GM20000 (cell line): Measurements from ENCODE around the gene VEPH1.

Experiments
- DNase-seq: peaks from one replicate; pipeline ENCODE4 v3.0.0; 2012; ENCODE audit warnings: low spot score
- TF ChIP-seq, protein P1 (sequence below): IDR thresholded peaks from 2 replicates; pipeline ENCODE4 v1.5.1; 2012; ENCODE audit warnings: mild to moderate bottlenecking, control low read depth; ENCODE audit errors: extremely low read depth, missing control alignments

The VEPH1 gene

DNA sequence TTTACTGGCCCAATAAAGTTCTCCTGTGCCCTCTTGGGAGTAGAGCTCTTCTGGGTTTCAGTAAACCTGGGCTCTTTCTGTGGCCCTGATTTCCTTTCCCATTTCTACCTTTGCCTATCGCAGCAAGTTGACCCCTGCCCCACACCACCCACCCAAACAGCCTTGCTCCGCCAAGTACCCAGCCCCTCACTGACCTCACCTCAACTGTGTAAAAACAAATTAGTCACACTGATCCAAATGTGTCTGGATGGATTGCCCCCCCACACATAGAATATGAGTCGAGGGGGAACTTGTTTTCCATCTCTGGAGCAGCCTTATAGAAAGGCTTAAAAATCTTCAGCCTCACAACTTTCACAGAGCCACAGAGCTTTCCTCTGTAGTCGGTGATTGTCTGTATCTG lies 28.6 kb upstream of the VEPH1 start:
- DNase-seq = no peak
- TF ChIP-seq, protein P1, sequence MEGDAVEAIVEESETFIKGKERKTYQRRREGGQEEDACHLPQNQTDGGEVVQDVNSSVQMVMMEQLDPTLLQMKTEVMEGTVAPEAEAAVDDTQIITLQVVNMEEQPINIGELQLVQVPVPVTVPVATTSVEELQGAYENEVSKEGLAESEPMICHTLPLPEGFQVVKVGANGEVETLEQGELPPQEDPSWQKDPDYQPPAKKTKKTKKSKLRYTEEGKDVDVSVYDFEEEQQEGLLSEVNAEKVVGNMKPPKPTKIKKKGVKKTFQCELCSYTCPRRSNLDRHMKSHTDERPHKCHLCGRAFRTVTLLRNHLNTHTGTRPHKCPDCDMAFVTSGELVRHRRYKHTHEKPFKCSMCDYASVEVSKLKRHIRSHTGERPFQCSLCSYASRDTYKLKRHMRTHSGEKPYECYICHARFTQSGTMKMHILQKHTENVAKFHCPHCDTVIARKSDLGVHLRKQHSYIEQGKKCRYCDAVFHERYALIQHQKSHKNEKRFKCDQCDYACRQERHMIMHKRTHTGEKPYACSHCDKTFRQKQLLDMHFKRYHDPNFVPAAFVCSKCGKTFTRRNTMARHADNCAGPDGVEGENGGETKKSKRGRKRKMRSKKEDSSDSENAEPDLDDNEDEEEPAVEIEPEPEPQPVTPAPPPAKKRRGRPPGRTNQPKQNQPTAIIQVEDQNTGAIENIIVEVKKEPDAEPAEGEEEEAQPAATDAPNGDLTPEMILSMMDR = no peak

DNA sequence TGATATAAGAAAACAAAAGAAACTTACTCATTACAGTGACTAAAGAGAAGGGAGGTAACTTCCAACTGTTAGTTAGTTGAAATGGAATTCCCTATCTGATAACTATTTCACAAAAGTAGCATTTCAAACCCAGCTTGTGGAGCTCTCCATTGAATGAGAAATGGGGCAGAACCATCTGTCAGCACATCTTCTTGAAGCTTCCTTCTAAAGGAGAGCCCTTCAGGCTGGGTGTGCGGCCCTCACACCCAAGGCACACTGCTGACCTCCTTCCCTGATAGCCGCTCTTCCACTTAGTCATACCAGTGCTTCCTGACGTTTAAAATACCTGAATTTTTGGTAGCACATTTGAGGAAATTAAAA lies 28.1 kb upstream of the VEPH1 start:
- DNase-seq = no peak
- TF ChIP-seq, protein P1 = no peak

DNA sequence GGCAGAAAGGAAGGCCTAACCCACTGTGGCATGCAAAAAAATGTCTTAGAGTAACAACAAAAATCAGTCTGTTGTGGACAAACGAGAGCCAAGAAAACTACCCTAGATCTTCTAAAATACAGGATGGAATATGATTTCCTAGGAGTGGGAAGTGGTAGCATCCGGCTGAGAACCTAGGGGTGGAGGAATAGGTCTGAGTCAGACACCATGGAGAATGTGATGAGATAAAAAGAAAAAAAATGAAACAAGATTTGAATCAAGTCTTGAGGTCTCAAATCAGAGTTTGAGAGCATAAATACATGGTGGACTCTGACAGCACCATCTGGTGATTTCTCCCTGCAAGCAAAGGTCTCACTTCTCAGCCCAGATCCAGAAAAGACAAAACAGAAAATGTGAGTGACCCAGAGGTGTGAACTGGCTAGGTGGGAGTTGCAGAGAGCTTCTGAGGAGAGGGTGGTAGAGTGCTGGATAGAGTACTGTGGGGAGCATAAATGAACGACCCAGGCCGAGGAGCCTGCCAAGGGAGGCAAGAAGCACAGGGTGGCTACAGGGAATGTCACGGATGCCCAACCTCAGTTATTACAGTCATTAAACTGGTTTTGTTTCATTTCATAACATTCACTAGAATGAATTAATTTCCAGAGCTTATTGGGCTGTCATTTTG lies 27.6 kb upstream of the VEPH1 start:
- DNase-seq = no peak
- TF ChIP-seq, protein P1 = no peak

DNA sequence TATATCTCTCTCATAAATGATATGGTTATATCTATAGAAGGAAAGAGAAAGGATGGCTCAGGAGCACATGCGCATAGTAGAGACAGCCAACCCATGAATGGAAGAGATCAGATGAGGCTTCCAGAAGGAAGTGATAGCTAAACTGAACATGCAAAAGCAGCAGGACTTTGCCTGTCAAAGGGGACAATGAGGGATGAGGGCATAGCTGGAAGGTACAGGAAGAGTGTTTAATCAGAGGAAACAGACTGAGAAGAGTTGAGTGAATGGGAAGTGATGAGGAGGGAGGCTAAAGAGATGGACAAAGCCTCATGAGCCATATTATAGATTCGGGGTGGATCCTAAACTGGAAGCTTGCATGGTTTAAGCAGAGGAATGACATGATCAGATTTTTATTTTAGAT lies 26.5 kb upstream of the VEPH1 start:
- TF ChIP-seq, protein P1 = no peak
- no peak for DNase-seq

DNA sequence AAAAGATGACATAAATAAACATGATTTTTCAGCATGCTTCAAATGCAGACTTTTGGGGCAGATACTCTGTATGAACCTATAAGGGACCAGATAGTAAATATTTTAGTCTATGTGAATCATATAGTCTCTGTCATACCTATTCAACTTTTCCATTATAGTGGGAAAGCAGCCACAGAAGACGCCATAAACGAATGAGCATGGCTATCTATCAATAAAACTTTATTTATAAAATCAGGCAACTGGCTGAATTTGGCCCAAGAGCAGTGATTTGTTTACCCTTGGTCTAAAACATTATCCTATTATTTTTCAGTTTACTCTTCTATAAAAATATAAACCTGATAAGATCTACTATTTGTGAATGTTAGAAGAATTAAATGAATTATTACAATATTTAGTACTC lies 25.9 kb upstream of the VEPH1 start:
- DNase-seq = no peak
- TF ChIP-seq, protein P1 = no peak

DNA sequence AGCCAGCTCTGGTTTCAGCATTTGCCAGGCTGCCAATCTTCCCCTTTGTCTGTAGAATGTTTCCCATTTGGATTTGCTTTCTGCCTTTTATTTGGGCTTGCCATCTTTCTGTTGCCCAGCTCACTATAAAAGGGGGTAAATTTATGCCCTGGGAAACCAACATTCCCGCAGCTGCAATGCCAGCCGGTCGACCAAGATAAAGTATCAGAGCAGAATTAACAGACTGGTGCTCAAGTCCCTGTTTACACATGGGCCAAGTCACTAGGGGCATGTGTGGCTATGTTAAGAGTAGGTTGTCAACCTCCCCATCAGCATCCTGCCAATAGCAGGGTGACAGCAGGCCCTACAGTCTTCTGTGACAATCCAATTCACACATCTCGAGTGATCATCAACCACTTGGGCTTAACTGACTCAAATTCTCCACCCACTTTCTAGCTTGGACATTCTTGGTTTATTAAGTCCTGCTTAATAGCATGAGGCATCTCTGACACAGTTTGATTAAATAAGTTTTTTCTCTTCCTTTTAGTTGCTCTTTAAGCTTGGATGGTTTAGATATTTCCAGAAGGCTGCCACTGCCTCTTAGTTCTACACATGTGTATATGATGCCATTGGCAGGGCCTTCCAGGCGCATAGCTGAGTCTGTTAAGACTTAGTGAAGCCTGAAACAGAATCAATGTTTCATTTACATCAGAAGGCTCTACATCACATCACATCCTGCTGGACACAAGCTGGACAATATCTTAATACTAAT lies 24.1 kb upstream of the VEPH1 start:
- DNase-seq = no peak
- TF ChIP-seq, protein P1 = no peak

DNA sequence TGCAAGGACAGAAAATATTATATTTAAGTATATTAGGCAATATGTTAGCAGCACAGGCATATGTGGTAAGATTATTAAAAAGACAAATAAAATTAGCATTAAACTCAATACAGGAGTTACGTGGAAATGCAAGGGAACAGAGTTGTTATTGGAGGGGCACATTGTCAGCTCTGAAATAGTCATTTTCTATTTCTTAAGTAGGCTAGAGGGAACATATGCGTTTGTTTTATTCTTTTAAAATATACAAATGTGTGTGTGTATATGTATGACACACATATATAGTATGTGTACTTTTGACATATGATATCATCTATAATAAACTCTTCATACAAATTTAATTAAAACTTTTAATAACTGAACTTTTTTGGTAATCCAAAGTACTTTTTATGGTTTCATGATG lies 22.8 kb upstream of the VEPH1 start:
- TF ChIP-seq, protein P1 = no peak
- no peak for DNase-seq
